Neuron (in vitro differentiated cells): ENCODE results near the gene TEX26.

ENCODE experiments used
- H2AFZ ChIP-seq: one replicate; pipeline ENCODE4 v1.6.1; 2013; ENCODE audit warnings: low read depth, mild to moderate bottlenecking, inconsistent platforms, low read length, moderate library complexity
- H3K27me3 ChIP-seq: one replicate; pipeline ENCODE4 v1.6.1; 2013; ENCODE audit warnings: low read length; ENCODE audit not compliant: insufficient read depth
- H3K36me3 ChIP-seq: one replicate; pipeline ENCODE4 v1.6.1; 2013; ENCODE audit warnings: low read length; ENCODE audit not compliant: insufficient read depth
- H3K4me1 ChIP-seq: one replicate; pipeline ENCODE4 v1.6.1; 2013; ENCODE audit warnings: low read length; ENCODE audit not compliant: insufficient read depth
- H3K4me3 ChIP-seq: 2 replicates; pipeline ENCODE4 v1.5.1; 2013; ENCODE audit warnings: mild to moderate bottlenecking, low read length, moderate library complexity
- H3K9me3 ChIP-seq: one replicate; pipeline ENCODE4 v1.6.1; 2013; ENCODE audit warnings: low read length

TEX26 gene

GRCh38 chr13:30971575-30971974 is 39.1 kb downstream of the TEX26 start:
- Histone ChIP-seq H2AFZ (no peak overlapping the region), H3K36me3 (no peaks in the 10 kb centered on the region), H3K9me3 (no peaks in the 10 kb centered on the region), H3K4me3 (no peak overlapping the region), H3K27me3 (no peaks in the 10 kb centered on the region), H3K4me1 (peaks cover 21% of the 10 kb centered on the region)

GRCh38 chr13:30972888-30973377 is 40.5 kb downstream of the TEX26 start:
- H3K9me3 ChIP-seq, result no peaks in the 10 kb centered on the region
- no peaks in the 10 kb centered on the region for H3K36me3 ChIP-seq
- no peak overlapping the region for H3K4me3 ChIP-seq
- no peaks in the 10 kb centered on the region for H3K27me3 ChIP-seq
- H2AFZ ChIP-seq, result no peak overlapping the region
- H3K4me1 ChIP-seq, result peaks cover 24% of the 10 kb centered on the region

- no peak overlapping the region for H2AFZ ChIP-seq
- no peak overlapping the region for H3K4me3 ChIP-seq
- peaks cover 14% of the 10 kb centered on the region for H3K4me1 ChIP-seq
- H3K9me3 ChIP-seq, result no peaks in the 10 kb centered on the region
- no peaks in the 10 kb centered on the region for H3K27me3 ChIP-seq
- H3K36me3 ChIP-seq, result no peaks in the 10 kb centered on the region
Observed at GRCh38 chr13:30974350-30974749, 41.9 kb downstream of the TEX26 start.

GRCh38 chr13:30976025-30976424 is 43.6 kb downstream of the TEX26 start:
- H3K4me1 ChIP-seq, result peaks cover 6% of the 10 kb centered on the region
- H3K9me3 ChIP-seq, result no peaks in the 10 kb centered on the region
- no peak overlapping the region for H3K4me3 ChIP-seq
- H3K27me3 ChIP-seq, result no peaks in the 10 kb centered on the region
- peak overlapping the region; percentile 40 for H2AFZ ChIP-seq
- no peaks in the 10 kb centered on the region for H3K36me3 ChIP-seq

- Histone ChIP-seq H2AFZ (no peak overlapping the region), H3K27me3 (no peaks in the 10 kb centered on the region), H3K9me3 (no peaks in the 10 kb centered on the region), H3K4me1 (peaks cover 20% of the 10 kb centered on the region), H3K36me3 (no peaks in the 10 kb centered on the region), H3K4me3 (no peak overlapping the region)
Observed at GRCh38 chr13:30978981-30979956, 46.8 kb downstream of the TEX26 start.

GRCh38 chr13:30982506-30982905 is 50.0 kb downstream of the TEX26 start:
- H3K4me1 ChIP-seq, result peaks cover 15% of the 10 kb centered on the region
- no peak overlapping the region for H2AFZ ChIP-seq
- no peak overlapping the region for H3K4me3 ChIP-seq
- H3K36me3 ChIP-seq, result no peaks in the 10 kb centered on the region
- H3K9me3 ChIP-seq, result no peaks in the 10 kb centered on the region
- H3K27me3 ChIP-seq, result no peaks in the 10 kb centered on the region

- no peak overlapping the region for H2AFZ ChIP-seq
Observed at GRCh38 chr13:30982906-30983305, 50.5 kb downstream of the TEX26 start.

GRCh38 chr13:30983431-30983830 is 51.0 kb downstream of the TEX26 start:
- H3K9me3 ChIP-seq, result no peaks in the 10 kb centered on the region

More at GRCh38 chr13:30982906-30983305, 50.5 kb downstream of the TEX26 start:
- Histone ChIP-seq H3K36me3 (no peaks in the 10 kb centered on the region), H3K4me1 (peaks cover 14% of the 10 kb centered on the region), H3K4me3 (no peak overlapping the region), H3K27me3 (no peaks in the 10 kb centered on the region), H3K9me3 (no peaks in the 10 kb centered on the region)

GRCh38 chr13:30984620-30985019 is 52.2 kb downstream of the TEX26 start:
- Histone ChIP-seq H3K36me3 (no peaks in the 10 kb centered on the region), H3K27me3 (no peaks in the 10 kb centered on the region)

More at GRCh38 chr13:30983431-30983830, 51.0 kb downstream of the TEX26 start:
- Histone ChIP-seq H3K27me3 (no peaks in the 10 kb centered on the region), H3K36me3 (no peaks in the 10 kb centered on the region), H3K4me3 (no peak overlapping the region), H2AFZ (no peak overlapping the region), H3K4me1 (peaks cover 14% of the 10 kb centered on the region)

GRCh38 chr13:30985637-30986205 is 53.3 kb downstream of the TEX26 start:
- no peaks in the 10 kb centered on the region for H3K36me3 ChIP-seq
- no peaks in the 10 kb centered on the region for H3K9me3 ChIP-seq
- H3K4me3 ChIP-seq, result no peak overlapping the region
- H2AFZ ChIP-seq, result no peak overlapping the region
- no peaks in the 10 kb centered on the region for H3K27me3 ChIP-seq
- H3K4me1 ChIP-seq, result peaks cover 14% of the 10 kb centered on the region

More at GRCh38 chr13:30984620-30985019, 52.2 kb downstream of the TEX26 start:
- Histone ChIP-seq H3K4me3 (no peak overlapping the region), H2AFZ (no peak overlapping the region), H3K9me3 (no peaks in the 10 kb centered on the region), H3K4me1 (peaks cover 14% of the 10 kb centered on the region)

GRCh38 chr13:30991184-30991583 is 58.7 kb downstream of the TEX26 start:
- Histone ChIP-seq H3K9me3 (peaks cover 2% of the 10 kb centered on the region), H2AFZ (no peak overlapping the region), H3K4me3 (no peak overlapping the region), H3K4me1 (peaks cover 3% of the 10 kb centered on the region), H3K36me3 (no peaks in the 10 kb centered on the region), H3K27me3 (no peaks in the 10 kb centered on the region)

GRCh38 chr13:30991922-30992321 is 59.5 kb downstream of the TEX26 start:
- Histone ChIP-seq H3K4me3 (no peak overlapping the region), H2AFZ (no peak overlapping the region)

GRCh38 chr13:30995331-30995730 is 62.9 kb downstream of the TEX26 start:
- H3K27me3 ChIP-seq, result no peaks in the 10 kb centered on the region
- H3K9me3 ChIP-seq, result peaks cover 3% of the 10 kb centered on the region
- H3K4me3 ChIP-seq, result no peak overlapping the region
- peaks cover 28% of the 10 kb centered on the region for H3K4me1 ChIP-seq
- H3K36me3 ChIP-seq, result no peaks in the 10 kb centered on the region
- H2AFZ ChIP-seq, result no peak overlapping the region

More at GRCh38 chr13:30991922-30992321, 59.5 kb downstream of the TEX26 start:
- Histone ChIP-seq H3K36me3 (no peaks in the 10 kb centered on the region), H3K4me1 (peaks cover 3% of the 10 kb centered on the region), H3K9me3 (peaks cover 3% of the 10 kb centered on the region), H3K27me3 (no peaks in the 10 kb centered on the region)
